HG03520 (cell line): Measurements from ENCODE around the gene CNTNAP2.

Experiments
- ATAC-seq: cut with Tn5 transposase; IDR thresholded peaks from one replicate; pipeline ENCODE4 v1.9.1; 2021; ENCODE audit warnings: mild to moderate bottlenecking, moderate library complexity; ENCODE audit not compliant: unreplicated experiment

CNTNAP2 gene

DNA sequence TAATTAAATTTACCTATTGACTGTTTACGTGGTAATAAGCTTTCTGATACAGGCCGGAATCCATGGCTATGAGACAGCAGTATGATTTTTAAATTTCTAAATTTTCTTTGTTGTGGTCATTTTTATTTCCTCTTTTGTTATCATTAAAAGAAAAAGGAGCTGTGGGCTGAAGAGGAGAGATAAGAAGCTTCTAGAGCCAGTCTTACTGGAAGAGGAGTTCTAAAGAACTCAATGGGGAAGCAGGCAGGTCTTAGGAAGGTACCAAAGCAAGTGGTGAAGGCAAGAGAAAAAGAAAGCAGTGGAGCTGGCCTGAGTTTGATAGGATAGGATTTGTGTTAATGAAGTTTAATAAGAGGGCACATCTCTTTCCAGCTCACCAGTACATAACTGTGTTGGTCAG, 1187.8 kb downstream of the CNTNAP2 start:
- ATAC-seq = no peak

- ATAC-seq = no peak
These were observed 1189.2 kb downstream of the CNTNAP2 start for GRCh38 chr7:147305827-147306226.

DNA sequence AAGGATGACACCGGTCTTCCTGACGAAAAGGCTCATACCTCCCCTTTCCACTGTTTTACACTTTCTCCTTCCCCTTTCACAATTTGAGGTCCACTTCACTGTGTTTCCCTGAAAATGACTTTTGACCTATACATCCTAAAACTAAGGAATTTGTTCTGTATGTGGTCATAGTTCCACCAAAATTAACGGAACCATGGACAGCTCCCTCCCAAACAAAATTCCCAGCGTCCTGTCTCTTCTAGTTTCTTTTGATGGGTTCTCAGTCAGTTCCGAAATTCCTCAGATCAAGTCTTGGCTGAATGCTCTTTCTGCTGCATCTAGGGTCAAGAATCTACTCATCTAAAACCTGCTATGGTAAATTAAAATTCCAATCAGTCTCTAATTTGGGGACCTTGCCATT, 1191.9 kb downstream of the CNTNAP2 start:
- no peak for ATAC-seq

- no peak for ATAC-seq
These were observed 1194.7 kb downstream of the CNTNAP2 start for GRCh38 chr7:147311336-147311735.

DNA sequence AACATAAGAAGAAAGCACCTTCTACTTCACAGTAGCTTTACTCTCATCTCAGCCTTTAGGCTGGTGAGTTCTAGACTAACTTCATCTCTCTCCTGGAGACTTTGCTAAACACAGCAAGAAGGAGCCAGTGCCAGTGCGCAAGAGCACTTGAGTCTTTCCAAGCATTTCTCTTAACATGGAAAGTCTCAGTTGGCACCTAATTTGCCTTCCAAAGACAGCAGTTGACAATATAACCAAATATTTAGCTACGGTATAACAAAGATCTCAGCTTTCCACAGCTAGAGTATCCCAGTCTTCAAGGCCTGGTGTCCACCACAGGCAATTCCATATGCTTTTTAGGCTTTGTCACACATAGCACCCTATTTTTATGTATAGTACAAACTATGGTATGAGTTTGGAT, 1204.9 kb downstream of the CNTNAP2 start:
- no peak for ATAC-seq

GRCh38 chr7:147332988-147333387, 1216.4 kb downstream of the CNTNAP2 start:
- no peak for ATAC-seq

DNA sequence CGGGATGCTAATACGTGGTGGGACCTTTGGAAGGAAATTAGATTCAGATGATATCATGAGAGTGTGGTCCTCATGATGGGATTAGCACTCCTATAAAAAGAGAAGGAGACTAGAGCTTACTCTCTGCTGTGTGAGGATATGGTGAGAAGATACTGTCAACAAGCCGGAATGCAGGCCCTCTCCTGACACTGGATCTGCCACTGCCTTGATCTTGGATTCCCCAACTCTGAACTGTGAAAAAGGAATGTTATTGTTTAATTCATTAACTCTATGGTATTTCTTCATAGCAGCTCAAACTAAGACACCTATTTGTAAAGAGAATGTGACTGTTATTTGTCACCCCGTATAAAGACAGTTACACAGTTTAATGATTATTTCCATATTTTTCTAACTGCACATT, 1246.5 kb downstream of the CNTNAP2 start:
- ATAC-seq = no peak

DNA sequence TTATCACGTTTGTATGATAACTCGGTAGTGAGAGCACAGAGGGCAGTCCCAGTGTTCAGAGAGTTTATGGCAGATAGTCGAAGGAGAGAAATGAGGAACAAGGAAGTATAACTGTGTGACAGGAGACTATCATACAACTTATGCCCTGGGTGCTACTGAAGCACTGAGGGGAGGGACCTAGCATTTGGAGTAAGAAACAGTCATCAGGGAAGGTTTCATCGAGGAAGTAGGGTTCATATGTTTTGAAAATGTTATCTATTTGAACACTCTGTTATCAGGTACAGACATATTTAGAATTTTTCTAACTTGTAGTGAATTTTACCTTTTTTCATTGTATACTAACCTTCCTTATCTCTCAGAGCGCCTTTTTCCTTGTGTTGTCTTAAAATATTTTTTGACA, 1259.6 kb downstream of the CNTNAP2 start:
- ATAC-seq = no peak

GRCh38 chr7:147380926-147381325, 1264.3 kb downstream of the CNTNAP2 start:
- ATAC-seq = no peak

DNA sequence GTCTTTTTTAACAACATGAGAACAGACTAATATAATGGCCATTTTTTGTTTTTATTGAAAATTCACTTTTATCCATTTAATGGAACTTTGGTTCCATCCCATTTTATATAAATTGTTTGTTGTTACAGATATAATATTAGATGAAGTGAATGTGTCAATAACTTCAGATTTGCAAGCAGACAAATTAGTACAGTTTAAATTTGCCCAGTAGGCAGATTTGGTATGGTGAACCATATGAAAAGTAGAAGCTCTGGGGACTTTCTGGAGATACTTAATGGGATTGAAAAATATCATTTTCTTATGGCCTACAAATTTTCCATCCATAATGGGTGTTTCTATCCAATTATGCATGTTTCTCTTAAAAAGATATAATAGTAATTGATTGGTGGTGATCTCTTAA, 1277.7 kb downstream of the CNTNAP2 start:
- ATAC-seq = no peak

DNA sequence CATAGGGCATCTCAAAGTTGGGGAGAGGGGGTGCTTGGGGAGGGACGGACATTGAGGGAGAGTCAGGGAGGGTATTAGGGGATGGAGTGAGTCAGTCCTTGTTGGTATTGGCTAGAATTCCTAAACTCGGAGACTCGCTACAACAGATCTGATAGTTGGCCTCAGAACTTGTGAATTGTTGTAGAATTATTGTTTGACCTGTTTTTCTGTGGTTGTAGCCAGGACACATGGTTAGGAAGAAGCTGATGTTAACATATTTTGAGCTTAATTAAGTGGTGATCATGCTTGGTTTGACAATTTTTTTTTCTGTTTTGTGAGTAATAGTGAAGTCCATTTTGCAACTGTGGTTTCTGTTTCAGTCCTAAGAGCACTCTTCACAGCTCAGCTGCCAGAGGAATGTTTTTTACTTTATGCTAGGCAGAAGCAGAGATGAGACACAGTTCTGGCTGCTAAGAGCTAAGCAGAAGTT, 1283.7 kb downstream of the CNTNAP2 start:
- ATAC-seq = no peak

DNA sequence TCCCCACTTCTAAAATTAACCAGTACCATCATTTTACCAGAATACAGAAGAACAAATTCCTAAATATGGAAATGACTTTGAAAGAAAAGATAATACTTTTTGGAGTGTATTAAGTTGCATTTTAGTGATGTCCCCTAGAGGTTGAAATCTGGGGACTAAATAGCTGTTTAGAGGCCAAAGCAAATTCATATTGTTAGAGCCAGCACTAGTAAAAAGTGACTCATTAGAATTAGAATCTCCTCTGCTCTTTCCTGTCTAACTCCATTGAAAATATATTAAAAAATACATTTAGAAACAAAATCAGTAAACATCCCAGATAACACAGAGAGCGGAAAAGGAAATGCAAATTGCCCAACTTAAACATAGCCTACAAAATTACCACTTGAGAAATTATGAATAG, 1284.3 kb downstream of the CNTNAP2 start:
- ATAC-seq = no peak

DNA sequence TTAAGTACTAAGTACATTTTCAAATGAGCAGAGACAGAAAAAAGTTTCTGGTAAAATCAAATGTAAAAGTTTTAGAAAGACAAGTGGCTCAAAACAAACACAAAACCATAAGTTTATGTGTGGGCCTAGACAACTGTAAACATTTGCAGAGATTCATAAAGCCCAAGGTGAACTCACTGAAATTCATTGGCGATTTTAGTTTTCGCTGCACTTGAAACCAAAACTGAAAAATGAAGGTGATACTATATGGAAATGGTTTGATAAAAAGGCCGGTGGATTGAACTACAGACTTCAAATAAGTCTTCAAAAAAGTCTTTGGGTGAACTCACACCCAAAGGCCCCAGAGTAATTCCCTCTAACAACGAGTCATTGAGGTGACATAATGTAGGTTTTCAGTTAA, 1289.0 kb downstream of the CNTNAP2 start:
- no peak for ATAC-seq

GRCh38 chr7:147406521-147407135, 1290.0 kb downstream of the CNTNAP2 start:
- ATAC-seq = no peak

- no peak for ATAC-seq
These were observed 1294.5 kb downstream of the CNTNAP2 start for GRCh38 chr7:147411096-147411495.

DNA sequence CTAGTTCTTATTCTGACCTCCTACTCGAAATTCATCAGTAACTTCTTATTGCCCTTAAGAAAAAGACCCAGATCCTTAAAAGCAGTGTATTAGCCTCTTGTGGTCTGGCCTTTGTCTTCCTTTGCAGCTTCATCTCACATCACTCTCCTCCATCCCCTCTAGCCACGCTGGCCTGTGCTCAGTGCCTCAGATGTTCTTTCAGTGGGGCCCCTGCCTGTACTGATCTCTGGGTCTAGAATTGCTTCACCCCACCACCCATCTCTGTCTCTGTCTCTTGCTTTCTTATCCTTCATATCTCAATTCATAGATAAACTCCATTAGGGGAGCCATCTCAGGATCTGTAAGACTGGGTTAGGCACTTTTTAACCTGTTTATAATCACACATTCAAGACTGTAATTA, 1295.5 kb downstream of the CNTNAP2 start:
- no peak for ATAC-seq

- no peak for ATAC-seq
These were observed 1296.4 kb downstream of the CNTNAP2 start for GRCh38 chr7:147412782-147413556.

- no peak for ATAC-seq
These were observed 1296.9 kb downstream of the CNTNAP2 start for GRCh38 chr7:147413557-147413870.

- no peak for ATAC-seq
These were observed 1299.4 kb downstream of the CNTNAP2 start for GRCh38 chr7:147415991-147416390.

DNA sequence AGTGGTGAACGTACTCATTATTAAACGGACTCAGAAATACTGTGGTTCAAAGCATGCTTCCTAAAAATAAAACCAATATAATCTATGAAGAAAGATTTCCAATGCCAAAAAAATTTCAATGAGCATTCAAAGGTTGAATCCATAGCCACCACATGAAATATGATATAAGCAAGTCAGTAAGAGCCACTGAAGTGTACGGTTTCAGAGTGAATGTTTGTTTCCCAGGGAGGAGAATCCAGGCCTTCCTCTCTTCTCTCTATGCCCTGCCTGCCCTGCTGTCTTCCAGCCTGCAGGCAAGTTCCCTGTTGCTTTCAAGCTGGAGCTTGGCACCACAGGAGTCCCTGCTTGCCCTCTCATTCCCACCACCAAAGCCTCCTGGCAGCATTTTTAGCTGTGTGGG, 1302.4 kb downstream of the CNTNAP2 start:
- ATAC-seq = no peak

DNA sequence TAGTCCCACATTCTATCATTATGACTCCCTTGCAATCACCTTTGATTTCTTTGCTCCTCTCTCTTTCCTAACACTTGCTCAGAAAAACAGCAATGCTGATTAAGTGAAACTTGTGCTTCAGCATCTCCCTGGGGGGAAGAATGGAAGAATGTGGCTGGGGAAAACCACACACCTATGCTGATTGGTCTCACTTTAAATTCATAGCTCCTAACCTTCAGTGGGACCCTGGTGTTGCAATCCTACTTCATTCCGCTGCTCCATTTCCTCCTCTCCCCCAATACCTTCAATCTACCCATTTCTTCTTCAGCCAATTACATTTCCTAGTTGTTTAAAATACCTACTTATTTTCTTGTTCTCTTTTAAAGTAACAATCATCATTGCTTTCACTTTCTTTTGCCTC, 1307.3 kb downstream of the CNTNAP2 start:
- ATAC-seq = no peak

- no peak for ATAC-seq
These were observed 1311.5 kb downstream of the CNTNAP2 start for GRCh38 chr7:147428075-147428474.

GRCh38 chr7:147429961-147430360, 1313.4 kb downstream of the CNTNAP2 start:
- ATAC-seq = no peak
